ENCODE data around the gene TEFM.
"Not testable (repeated sequence)": the region's sequence is repeated elsewhere in the genome, so short reads cannot be mapped to it uniquely, and the experiment has no call there.

The TEFM gene

DNA sequence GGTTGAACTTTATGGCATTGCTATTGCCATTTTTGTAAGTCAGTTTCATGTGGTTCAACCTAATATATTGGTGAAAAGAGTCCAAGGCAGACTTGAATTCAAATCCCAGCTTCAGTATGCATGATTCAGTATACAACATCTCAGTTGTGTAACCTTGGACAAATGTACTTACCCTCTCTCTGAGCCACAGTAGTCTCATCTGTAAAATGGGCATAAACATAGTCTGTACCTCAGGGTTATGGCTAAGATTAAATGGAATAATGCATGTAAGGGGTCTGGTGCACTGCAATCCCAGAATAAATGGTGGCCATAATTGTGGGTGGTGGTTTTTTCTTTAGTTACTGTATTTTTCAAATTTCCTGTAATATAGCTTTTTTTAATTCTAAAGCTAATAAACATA lies 11.0 kb upstream of the TEFM start:
- TF ChIP-seq, protein P1, sequence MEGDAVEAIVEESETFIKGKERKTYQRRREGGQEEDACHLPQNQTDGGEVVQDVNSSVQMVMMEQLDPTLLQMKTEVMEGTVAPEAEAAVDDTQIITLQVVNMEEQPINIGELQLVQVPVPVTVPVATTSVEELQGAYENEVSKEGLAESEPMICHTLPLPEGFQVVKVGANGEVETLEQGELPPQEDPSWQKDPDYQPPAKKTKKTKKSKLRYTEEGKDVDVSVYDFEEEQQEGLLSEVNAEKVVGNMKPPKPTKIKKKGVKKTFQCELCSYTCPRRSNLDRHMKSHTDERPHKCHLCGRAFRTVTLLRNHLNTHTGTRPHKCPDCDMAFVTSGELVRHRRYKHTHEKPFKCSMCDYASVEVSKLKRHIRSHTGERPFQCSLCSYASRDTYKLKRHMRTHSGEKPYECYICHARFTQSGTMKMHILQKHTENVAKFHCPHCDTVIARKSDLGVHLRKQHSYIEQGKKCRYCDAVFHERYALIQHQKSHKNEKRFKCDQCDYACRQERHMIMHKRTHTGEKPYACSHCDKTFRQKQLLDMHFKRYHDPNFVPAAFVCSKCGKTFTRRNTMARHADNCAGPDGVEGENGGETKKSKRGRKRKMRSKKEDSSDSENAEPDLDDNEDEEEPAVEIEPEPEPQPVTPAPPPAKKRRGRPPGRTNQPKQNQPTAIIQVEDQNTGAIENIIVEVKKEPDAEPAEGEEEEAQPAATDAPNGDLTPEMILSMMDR (conservative IDR thresholded peaks at IDR 0.05; ENCODE audit: low read length): no peak
- TF ChIP-seq EZH2phosphoT487 (IDR thresholded peaks at IDR 0.05; ENCODE audit: borderline replicate concordance): no peak
- Histone ChIP-seq H3K9ac (ENCODE audit: low read depth, low read length, poor library complexity, severe bottlenecking) (no peak overlapping the region), H3K36me3 (ENCODE audit: insufficient read depth, low read length) (no peaks in the 10 kb centered on the region), H3K27me3 (ENCODE audit: insufficient read depth, low read length, poor library complexity, severe bottlenecking) (no peaks in the 10 kb centered on the region), H3F3A (ENCODE audit: low read depth) (no peaks in the 10 kb centered on the region), H3K4me2 (ENCODE audit: low read depth, low read length, poor library complexity, severe bottlenecking) (no peak overlapping the region), H3K9me2 (replicated peaks; ENCODE audit: low read depth, low read length) (no peaks in the 10 kb centered on the region), H3K4me3 (ENCODE audit: low read length, poor library complexity, severe bottlenecking) (no peak overlapping the region), H3K79me2 (ENCODE audit: insufficient read depth, low read length) (no peaks in the 10 kb centered on the region), H3K9me3 (ENCODE audit: insufficient read depth, low read depth, low read length) (no peaks in the 10 kb centered on the region), H3K4me1 (ENCODE audit: insufficient read depth, low read length, poor library complexity, severe bottlenecking) (no peaks in the 10 kb centered on the region), H2AFZ (ENCODE audit: low read length) (no peak overlapping the region), H4K20me1 (ENCODE audit: insufficient read depth, low read length, poor library complexity, severe bottlenecking) (no peaks in the 10 kb centered on the region)

DNA sequence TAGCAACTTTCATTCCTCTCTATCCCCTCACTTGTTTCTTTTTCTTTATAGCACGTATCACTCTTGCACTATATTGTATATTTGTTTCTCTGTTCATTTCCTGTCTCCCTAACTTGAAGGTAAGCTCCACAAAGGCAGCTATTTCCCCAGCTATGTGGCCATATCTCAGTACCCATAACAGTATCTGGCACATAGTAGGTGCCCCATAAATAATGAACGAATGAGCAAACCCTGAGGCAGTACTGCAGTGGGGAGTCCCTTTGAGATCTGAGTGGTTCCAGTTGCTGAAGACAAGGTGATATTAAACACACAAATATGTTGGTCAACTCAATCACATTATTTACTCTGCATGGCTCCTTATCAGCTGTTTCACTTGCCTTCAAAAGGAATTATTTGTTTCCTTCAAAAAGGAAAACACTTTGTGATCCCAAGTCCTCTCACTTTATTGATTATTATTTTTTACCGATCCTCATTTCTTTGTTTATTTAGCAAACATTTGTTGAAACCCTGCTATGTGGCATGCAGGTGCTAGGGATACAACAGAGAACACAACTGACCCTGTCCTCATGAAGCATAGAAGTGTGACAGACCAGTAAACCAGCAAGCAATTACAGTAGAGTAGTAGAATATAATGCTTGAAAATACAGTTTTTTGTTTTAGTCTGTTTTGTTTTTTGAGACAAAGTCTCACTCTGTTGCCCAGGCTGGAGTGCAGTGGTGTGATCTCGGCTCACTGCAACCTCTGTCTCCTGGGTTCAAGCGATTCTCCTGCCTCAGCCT lies 10.0 kb upstream of the TEFM start:
- H2AFZ ChIP-seq (ENCODE audit: low read length): no peak overlapping the region
- no peaks in the 10 kb centered on the region for H3K9me2 ChIP-seq (replicated peaks; ENCODE audit: low read depth, low read length)
- H3K36me3 ChIP-seq (ENCODE audit: insufficient read depth, low read length): no peaks in the 10 kb centered on the region
- no peaks in the 10 kb centered on the region for H3K9me3 ChIP-seq (ENCODE audit: insufficient read depth, low read depth, low read length)
- H3K79me2 ChIP-seq (ENCODE audit: insufficient read depth, low read length): no peaks in the 10 kb centered on the region
- H3K4me1 ChIP-seq (ENCODE audit: insufficient read depth, low read length, poor library complexity, severe bottlenecking): no peaks in the 10 kb centered on the region
- no peak overlapping the region for H3K9ac ChIP-seq (ENCODE audit: low read depth, low read length, poor library complexity, severe bottlenecking)
- no peaks in the 10 kb centered on the region for H4K20me1 ChIP-seq (ENCODE audit: insufficient read depth, low read length, poor library complexity, severe bottlenecking)
- H3F3A ChIP-seq (ENCODE audit: low read depth): no peaks in the 10 kb centered on the region
- no peak for TF ChIP-seq EZH2phosphoT487 (IDR thresholded peaks at IDR 0.05; ENCODE audit: borderline replicate concordance)
- TF ChIP-seq, protein P1 (conservative IDR thresholded peaks at IDR 0.05; ENCODE audit: low read length): no peak
- no peak overlapping the region for H3K4me3 ChIP-seq (ENCODE audit: low read length, poor library complexity, severe bottlenecking)
- H3K27me3 ChIP-seq (ENCODE audit: insufficient read depth, low read length, poor library complexity, severe bottlenecking): no peaks in the 10 kb centered on the region
- H3K4me2 ChIP-seq (ENCODE audit: low read depth, low read length, poor library complexity, severe bottlenecking): no peak overlapping the region

- H3K9me3 ChIP-seq (ENCODE audit: insufficient read depth, low read depth, low read length): no peaks in the 10 kb centered on the region
- no peaks in the 10 kb centered on the region for H3K36me3 ChIP-seq (ENCODE audit: insufficient read depth, low read length)
- no peaks in the 10 kb centered on the region for H3K79me2 ChIP-seq (ENCODE audit: insufficient read depth, low read length)
- no peaks in the 10 kb centered on the region for H3K9me2 ChIP-seq (replicated peaks; ENCODE audit: low read depth, low read length)
- TF ChIP-seq EZH2phosphoT487 (IDR thresholded peaks at IDR 0.05; ENCODE audit: borderline replicate concordance): no peak
- TF ChIP-seq, protein P1 (conservative IDR thresholded peaks at IDR 0.05; ENCODE audit: low read length): no peak
- no peak overlapping the region for H3K9ac ChIP-seq (ENCODE audit: low read depth, low read length, poor library complexity, severe bottlenecking)
- no peak overlapping the region for H3K4me2 ChIP-seq (ENCODE audit: low read depth, low read length, poor library complexity, severe bottlenecking)
- no peak overlapping the region for H3K4me3 ChIP-seq (ENCODE audit: low read length, poor library complexity, severe bottlenecking)
- H2AFZ ChIP-seq (ENCODE audit: low read length): no peak overlapping the region
- H3K4me1 ChIP-seq (ENCODE audit: insufficient read depth, low read length, poor library complexity, severe bottlenecking): no peaks in the 10 kb centered on the region
- no peaks in the 10 kb centered on the region for H3K27me3 ChIP-seq (ENCODE audit: insufficient read depth, low read length, poor library complexity, severe bottlenecking)
- no peaks in the 10 kb centered on the region for H3F3A ChIP-seq (ENCODE audit: low read depth)
- no peaks in the 10 kb centered on the region for H4K20me1 ChIP-seq (ENCODE audit: insufficient read depth, low read length, poor library complexity, severe bottlenecking)
These were observed 7.9 kb upstream of the TEFM start for GRCh38 chr17:30913955-30914354.

GRCh38 chr17:30910151-30910550 lies 4.1 kb upstream of the TEFM start:
- not testable (repeated sequence) for H3K4me2 ChIP-seq (ENCODE audit: low read depth, low read length, poor library complexity, severe bottlenecking); H3K9ac ChIP-seq (ENCODE audit: low read depth, low read length, poor library complexity, severe bottlenecking); H3K9me2 ChIP-seq (replicated peaks; ENCODE audit: low read depth, low read length); H3F3A ChIP-seq (ENCODE audit: low read depth); H3K36me3 ChIP-seq (ENCODE audit: insufficient read depth, low read length); H3K9me3 ChIP-seq (ENCODE audit: insufficient read depth, low read depth, low read length); H3K4me3 ChIP-seq (ENCODE audit: low read length, poor library complexity, severe bottlenecking); H4K20me1 ChIP-seq (ENCODE audit: insufficient read depth, low read length, poor library complexity, severe bottlenecking); H2AFZ ChIP-seq (ENCODE audit: low read length); H3K27me3 ChIP-seq (ENCODE audit: insufficient read depth, low read length, poor library complexity, severe bottlenecking)
- Histone ChIP-seq H3K4me1 (ENCODE audit: insufficient read depth, low read length, poor library complexity, severe bottlenecking) (peaks cover 16% of the 10 kb centered on the region), H3K79me2 (ENCODE audit: insufficient read depth, low read length) (peaks cover 21% of the 10 kb centered on the region)

Data from Loucy (cell line).